ENCODE results near the gene BAX.

DNA sequence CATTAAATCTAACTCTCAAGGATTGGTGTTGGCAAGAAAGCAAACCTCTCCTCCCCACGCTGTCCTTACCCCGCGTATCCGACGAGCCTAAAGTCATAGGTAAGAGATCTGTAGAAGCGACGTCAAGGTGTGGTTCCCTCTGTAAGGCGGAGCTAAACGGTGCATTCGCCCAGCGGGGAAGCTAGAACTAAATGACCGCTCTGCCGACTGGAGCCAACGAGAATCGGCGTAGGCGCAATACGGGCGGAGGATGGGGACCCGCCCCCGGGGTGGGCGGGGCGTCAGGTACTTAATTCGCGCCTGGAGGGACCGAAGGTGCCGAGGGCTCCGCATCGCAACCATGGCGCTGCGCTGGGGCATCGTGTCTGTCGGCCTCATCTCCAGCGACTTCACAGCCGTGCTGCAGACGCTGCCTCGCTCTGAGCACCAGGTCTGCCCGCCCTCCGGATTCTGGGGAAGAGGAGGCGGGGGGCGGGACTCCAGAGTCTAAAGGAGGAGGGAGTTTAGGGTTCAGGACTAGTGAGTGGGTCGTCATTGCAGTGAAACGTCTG is 21.2 kb upstream of the BAX start, which contains the start of gene DHDH:
- TF ChIP-seq, protein P1, sequence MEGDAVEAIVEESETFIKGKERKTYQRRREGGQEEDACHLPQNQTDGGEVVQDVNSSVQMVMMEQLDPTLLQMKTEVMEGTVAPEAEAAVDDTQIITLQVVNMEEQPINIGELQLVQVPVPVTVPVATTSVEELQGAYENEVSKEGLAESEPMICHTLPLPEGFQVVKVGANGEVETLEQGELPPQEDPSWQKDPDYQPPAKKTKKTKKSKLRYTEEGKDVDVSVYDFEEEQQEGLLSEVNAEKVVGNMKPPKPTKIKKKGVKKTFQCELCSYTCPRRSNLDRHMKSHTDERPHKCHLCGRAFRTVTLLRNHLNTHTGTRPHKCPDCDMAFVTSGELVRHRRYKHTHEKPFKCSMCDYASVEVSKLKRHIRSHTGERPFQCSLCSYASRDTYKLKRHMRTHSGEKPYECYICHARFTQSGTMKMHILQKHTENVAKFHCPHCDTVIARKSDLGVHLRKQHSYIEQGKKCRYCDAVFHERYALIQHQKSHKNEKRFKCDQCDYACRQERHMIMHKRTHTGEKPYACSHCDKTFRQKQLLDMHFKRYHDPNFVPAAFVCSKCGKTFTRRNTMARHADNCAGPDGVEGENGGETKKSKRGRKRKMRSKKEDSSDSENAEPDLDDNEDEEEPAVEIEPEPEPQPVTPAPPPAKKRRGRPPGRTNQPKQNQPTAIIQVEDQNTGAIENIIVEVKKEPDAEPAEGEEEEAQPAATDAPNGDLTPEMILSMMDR (IDR thresholded peaks at IDR 0.05): no peak
- no peak for TF ChIP-seq POLR2A (IDR thresholded peaks at IDR 0.05)
